CD4-positive, alpha-beta T cell (primary cell): ENCODE measurements around the gene RBM45. TPM values are rescaled to one million over a fixed set of nuclear protein-coding genes. Genes with fewer than 3 reads are reported as not detected.
A peak's percentile ranks its signal among the peaks of the same experiment; 100 is the strongest.

ENCODE experiments used
- ATAC-seq: fragments of 200-7000 bp; cut with Tn5 transposase; one replicate; pipeline ENCODE4 v1.10.0; 2022; ENCODE audit warnings: mild to moderate bottlenecking; ENCODE audit not compliant: poor library complexity
- CTCF ChIA-PET: fragments of 350-600 bp; sonication (Branson Sonifier 250); formaldehyde crosslinking; loops from one replicate; lab custom pipeline; 2021; ENCODE audit warnings: antibody characterized with exemption, inconsistent platforms; lab: Charles Lee
- POLR2A ChIA-PET: fragments of 350-600 bp; sonication (Branson Sonifier 250); formaldehyde crosslinking; loops from one replicate; lab custom pipeline; 2021; ENCODE audit warnings: antibody characterized with exemption, inconsistent platforms; lab: Charles Lee
- DNase-seq, 14 experiments: peaks; one replicate each; pipeline ENCODE4 v3.0.0-alpha.2; 2013 to 2020; ENCODE audit warnings: mixed read lengths in 2 of 14
- H3K27ac ChIP-seq, 2 donors: one replicate each; pipeline versions ENCODE4 v1.5.1 to v1.7.0; 2013; ENCODE audit warnings: low read length in 2 of 2, low read depth in 1 of 2, mild to moderate bottlenecking in 1 of 2
- H3K27me3 ChIP-seq, 2 experiments: 1 replicate in 1 of 2; 2 replicates in 1 of 2; pipeline versions ENCODE4 v1.6.1 to v1.7.0; 2013; ENCODE audit warnings: low read length in 2 of 2, control low read depth in 1 of 2, mild to moderate bottlenecking in 1 of 2, moderate library complexity in 1 of 2; ENCODE audit not compliant: insufficient read depth in 2 of 2, control insufficient read depth in 1 of 2
- H3K36me3 ChIP-seq: one replicate; pipeline ENCODE4 v1.6.1; 2013; ENCODE audit warnings: low read length, control low read depth; ENCODE audit not compliant: insufficient read depth
- H3K4me1 ChIP-seq: one replicate; pipeline ENCODE4 v1.6.1; 2013; ENCODE audit warnings: low read length, control low read depth; ENCODE audit not compliant: insufficient read depth
- H3K4me3 ChIP-seq: one replicate; pipeline ENCODE4 v1.5.1; 2013; ENCODE audit warnings: mild to moderate bottlenecking, low read length, moderate library complexity
- H3K9me3 ChIP-seq, 2 experiments: 1 replicate in 1 of 2; 2 replicates in 1 of 2; pipeline versions ENCODE4 v1.6.1 to v1.7.0; 2013; ENCODE audit warnings: low read length in 2 of 2, mild to moderate bottlenecking in 2 of 2, control low read depth in 1 of 2, moderate library complexity in 1 of 2; ENCODE audit not compliant: control insufficient read depth in 1 of 2, insufficient read depth in 1 of 2
- H3K27ac Mint-ChIP-seq: one replicate; pipeline ENCODE4 v1.8.0; 2020; ENCODE audit warnings: mixed read lengths
- H3K27me3 Mint-ChIP-seq: one replicate; pipeline ENCODE4 v1.8.0; 2021; ENCODE audit warnings: mixed read lengths
- H3K36me3 Mint-ChIP-seq: one replicate; pipeline ENCODE4 v1.8.0; 2021; ENCODE audit warnings: low read depth, mixed read lengths
- H3K4me1 Mint-ChIP-seq: one replicate; pipeline ENCODE4 v1.8.0; 2021; ENCODE audit warnings: low read depth, mixed read lengths
- H3K4me3 Mint-ChIP-seq: one replicate; pipeline ENCODE4 v1.8.0; 2020; ENCODE audit warnings: mild to moderate bottlenecking, mixed read lengths
- H3K9me3 Mint-ChIP-seq: one replicate; pipeline ENCODE4 v1.8.0; 2020; ENCODE audit warnings: mixed read lengths
- intact Hi-C, 2 experiments: fragments of 100-400 bp; cut with DNase I in 1 of 2; cut with micrococcal nuclease in 1 of 2; formaldehyde crosslinking; loops; one replicate each; pipeline versions ENCODE4 v1.15.1 to v1.9.0; 2023 to 2025; cut with DNase I, micrococcal nuclease
- polyA plus RNA-seq, 2 donors: library from polyadenylated mRNA; unstranded; fragments of 120-200 nt; gene quantifications; one replicate each; pipeline ENCODE4 v1.2.1, GENCODE V29; 2013
- total RNA-seq, 174 experiments: library from RNA in 2 of 174; stranded (reverse) in 2 of 174; gene quantifications; one replicate each; pipeline ENCODE4 v1.2.3 and lab custom pipeline; 2021 to 2026
- TF ChIP-seq, protein P1 (sequence below): fragments of 200-600 bp; IDR thresholded peaks from one replicate; pipeline ENCODE4 v1.8.0; 2022; ENCODE audit warnings: antibody characterized with exemption, mild to moderate bottlenecking

The RBM45 gene, protein sequence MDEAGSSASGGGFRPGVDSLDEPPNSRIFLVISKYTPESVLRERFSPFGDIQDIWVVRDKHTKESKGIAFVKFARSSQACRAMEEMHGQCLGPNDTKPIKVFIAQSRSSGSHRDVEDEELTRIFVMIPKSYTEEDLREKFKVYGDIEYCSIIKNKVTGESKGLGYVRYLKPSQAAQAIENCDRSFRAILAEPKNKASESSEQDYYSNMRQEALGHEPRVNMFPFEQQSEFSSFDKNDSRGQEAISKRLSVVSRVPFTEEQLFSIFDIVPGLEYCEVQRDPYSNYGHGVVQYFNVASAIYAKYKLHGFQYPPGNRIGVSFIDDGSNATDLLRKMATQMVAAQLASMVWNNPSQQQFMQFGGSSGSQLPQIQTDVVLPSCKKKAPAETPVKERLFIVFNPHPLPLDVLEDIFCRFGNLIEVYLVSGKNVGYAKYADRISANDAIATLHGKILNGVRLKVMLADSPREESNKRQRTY
- 1 to 10 TPM; 6.9 to 9.5 TPM for total RNA-seq
- polyA plus RNA-seq (2013, experiment 1 of 2): 13.9 TPM
- 10.0 TPM for polyA plus RNA-seq (2013, experiment 2 of 2)
- total RNA-seq (lab: John Stamatoyannopoulos, UW): 6.4 to 36.8 (median 22.3) reads per million in 172 experiments

DNA sequence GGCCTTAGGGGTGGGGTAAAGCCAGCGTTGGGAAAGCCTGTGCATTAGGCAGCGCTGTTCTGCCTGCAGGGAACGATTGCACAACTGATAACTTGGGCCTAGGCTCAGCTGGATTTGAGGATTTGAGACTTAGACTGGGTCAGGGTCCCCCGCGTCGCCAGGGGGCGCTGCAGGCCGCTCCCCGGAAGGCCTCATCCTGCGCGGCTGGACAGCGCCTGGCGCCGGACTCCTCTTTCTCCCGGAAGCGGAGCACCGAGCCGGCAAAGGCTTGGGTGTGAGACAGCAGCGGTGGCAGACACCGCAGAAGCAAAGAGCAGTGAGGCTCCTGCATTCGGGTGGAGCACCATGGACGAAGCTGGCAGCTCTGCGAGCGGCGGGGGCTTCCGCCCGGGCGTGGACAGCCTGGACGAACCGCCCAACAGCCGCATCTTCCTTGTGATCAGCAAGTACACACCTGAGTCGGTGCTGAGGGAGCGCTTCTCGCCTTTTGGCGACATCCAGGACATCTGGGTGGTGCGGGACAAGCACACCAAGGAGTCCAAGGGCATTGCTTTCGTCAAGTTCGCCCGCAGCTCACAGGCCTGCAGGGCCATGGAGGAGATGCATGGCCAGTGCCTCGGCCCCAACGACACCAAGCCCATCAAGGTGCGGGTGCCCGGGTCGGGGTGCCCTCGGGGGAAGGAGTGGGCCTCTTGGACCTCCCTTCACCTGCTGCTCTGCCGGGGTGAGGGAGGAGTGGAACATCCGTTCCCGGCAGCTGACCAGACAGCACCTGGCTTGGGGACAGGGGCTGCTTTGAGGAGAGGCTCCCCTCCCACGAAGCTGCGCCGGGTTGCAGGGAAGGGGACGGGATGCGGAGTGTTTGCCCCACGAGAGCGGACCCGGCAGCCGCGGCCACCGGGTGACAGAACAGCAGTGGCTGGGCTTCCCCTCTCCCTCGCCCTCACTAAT lies at the start of gene RBM45:
RBM45 (plus strand) TSS at position 236 of the 951 bp plus-strand sequence; CDS start at position 346, 110 bp downstream.
- Histone ChIP-seq H3K27ac (peak within 1 kb of the TSS; percentile 52 to 61), H3K9me3 (no peaks in the 10 kb centered on the region), H3K4me1 (peaks cover 21% of the 10 kb centered on the region), H3K4me3 (peak within 1 kb of the TSS; percentile 85), H3K27me3 (no peaks in the 10 kb centered on the region), H3K36me3 (peaks cover 10% of the 10 kb centered on the region)
- H3K4me3 Mint-ChIP-seq: peak within 1 kb of the TSS; percentile 87
- peaks cover 12% of the 10 kb centered on the region for H3K36me3 Mint-ChIP-seq
- no peaks in the 10 kb centered on the region for H3K9me3 Mint-ChIP-seq
- CTCF ChIA-PET: interaction anchor here (0.6 to 1.9 kb wide), 11 partner anchors 9 to 415 kb away, joined by 3 to 10 read pairs (median 3); no protein-coding TSS in a partner anchor
- TF ChIP-seq, protein P1, sequence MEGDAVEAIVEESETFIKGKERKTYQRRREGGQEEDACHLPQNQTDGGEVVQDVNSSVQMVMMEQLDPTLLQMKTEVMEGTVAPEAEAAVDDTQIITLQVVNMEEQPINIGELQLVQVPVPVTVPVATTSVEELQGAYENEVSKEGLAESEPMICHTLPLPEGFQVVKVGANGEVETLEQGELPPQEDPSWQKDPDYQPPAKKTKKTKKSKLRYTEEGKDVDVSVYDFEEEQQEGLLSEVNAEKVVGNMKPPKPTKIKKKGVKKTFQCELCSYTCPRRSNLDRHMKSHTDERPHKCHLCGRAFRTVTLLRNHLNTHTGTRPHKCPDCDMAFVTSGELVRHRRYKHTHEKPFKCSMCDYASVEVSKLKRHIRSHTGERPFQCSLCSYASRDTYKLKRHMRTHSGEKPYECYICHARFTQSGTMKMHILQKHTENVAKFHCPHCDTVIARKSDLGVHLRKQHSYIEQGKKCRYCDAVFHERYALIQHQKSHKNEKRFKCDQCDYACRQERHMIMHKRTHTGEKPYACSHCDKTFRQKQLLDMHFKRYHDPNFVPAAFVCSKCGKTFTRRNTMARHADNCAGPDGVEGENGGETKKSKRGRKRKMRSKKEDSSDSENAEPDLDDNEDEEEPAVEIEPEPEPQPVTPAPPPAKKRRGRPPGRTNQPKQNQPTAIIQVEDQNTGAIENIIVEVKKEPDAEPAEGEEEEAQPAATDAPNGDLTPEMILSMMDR: peak; percentile 95
- H3K27me3 Mint-ChIP-seq: no peaks in the 10 kb centered on the region
- ATAC-seq (peak; percentile 91), DNase-seq (peak; percentile 69 to 91 (median 82))
- intact Hi-C loops: loop anchor here (2.0 to 5.0 kb wide), 6 partner anchors 165 to 560 kb away; a partner anchor contains a TSS
- H3K4me1 Mint-ChIP-seq: peaks cover 47% of the 10 kb centered on the region
- H3K27ac Mint-ChIP-seq: peak within 1 kb of the TSS; percentile 55
- POLR2A ChIA-PET: interaction anchor here (0.6 to 1.9 kb wide), 4 partner anchors 16 to 338 kb away, joined by 3 to 6 read pairs (median 4); partner anchors contain the start of genes PJVK and PRKRA

DNA sequence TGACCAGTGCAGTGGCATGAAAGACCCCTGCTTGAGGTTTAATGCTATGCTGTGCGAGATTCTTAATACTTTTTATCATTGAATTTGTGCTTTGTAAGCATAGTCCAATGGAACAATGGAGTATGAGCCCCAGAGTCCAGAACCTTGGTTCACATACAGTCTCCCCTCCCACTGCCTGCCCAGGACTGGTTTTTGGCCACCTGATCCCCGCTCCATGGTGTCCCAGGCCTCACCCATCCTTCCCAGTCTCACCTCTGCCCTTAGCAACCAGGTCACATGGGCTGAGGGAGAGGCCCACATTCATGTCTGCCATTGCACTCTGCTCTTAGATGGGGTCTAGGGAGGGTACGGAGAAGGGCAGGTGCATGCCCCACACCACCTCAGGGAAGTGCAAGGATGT lies 45.9 kb upstream of the RBM45 start:
- peaks cover 0 to 3% of the 10 kb centered on the region in 2 experiments for H3K9me3 ChIP-seq
- intact Hi-C loops: no loop called here
- no peak overlapping the region for H3K27ac ChIP-seq
- no peak for ATAC-seq
- no peaks in the 10 kb centered on the region for H3K4me1 ChIP-seq
- no peaks in the 10 kb centered on the region for H3K36me3 Mint-ChIP-seq
- peaks cover 49% of the 10 kb centered on the region for H3K27me3 Mint-ChIP-seq
- CTCF ChIA-PET: no interaction called here
- no peaks in the 10 kb centered on the region for H3K9me3 Mint-ChIP-seq
- no peaks in the 10 kb centered on the region for H3K36me3 ChIP-seq
- H3K27me3 ChIP-seq: peaks cover 5 to 8% of the 10 kb centered on the region in 2 experiments
- no peaks in the 10 kb centered on the region for H3K4me1 Mint-ChIP-seq
- no peak overlapping the region for H3K27ac Mint-ChIP-seq
- no peak overlapping the region for H3K4me3 Mint-ChIP-seq
- H3K4me3 ChIP-seq: no peak overlapping the region
- no peak for DNase-seq
- TF ChIP-seq, protein P1: no peak
- POLR2A ChIA-PET: no interaction called here
